WTC11 (cell line): ENCODE measurements around the gene NEUROD2. TPM values are rescaled to one million over a fixed set of nuclear protein-coding genes. Genes with fewer than 3 reads are reported as not detected.

Source experiments
- ATAC-seq: fragments of 200-7000 bp; cut with Tn5 transposase; 2 replicates; pipeline ENCODE4 v1.10.0; 2021; ENCODE audit warnings: mild to moderate bottlenecking, moderate library complexity
- CTCF ChIA-PET: fragments of 300-600 bp; sonication (Branson Sonifier 250); formaldehyde crosslinking; loops from one replicate; lab custom pipeline; 2021; ENCODE audit warnings: antibody characterized with exemption; lab: Charles Lee
- POLR2A ChIA-PET: fragments of 350-600 bp; sonication (Branson Sonifier 250); formaldehyde crosslinking; loops from one replicate; lab custom pipeline; 2021; ENCODE audit warnings: antibody characterized with exemption; lab: Charles Lee
- DNase-seq: peaks from one replicate; pipeline ENCODE4 v3.0.0; 2021; ENCODE audit warnings: low spot score
- H3K27ac Mint-ChIP-seq: 2 replicates; pipeline ENCODE4 v1.8.0; 2021; ENCODE audit warnings: mixed read lengths
- H3K27me3 Mint-ChIP-seq: 2 replicates; pipeline ENCODE4 v1.8.0; 2021; ENCODE audit warnings: low read depth, mild to moderate bottlenecking, moderate library complexity, mixed read lengths
- H3K36me3 Mint-ChIP-seq: 2 replicates; pipeline ENCODE4 v1.8.0; 2021; ENCODE audit warnings: mixed read lengths
- H3K4me1 Mint-ChIP-seq: 2 replicates; pipeline ENCODE4 v1.8.0; 2022; ENCODE audit warnings: mixed read lengths
- H3K4me3 Mint-ChIP-seq: 2 replicates; pipeline ENCODE4 v1.8.0; 2021; ENCODE audit warnings: mild to moderate bottlenecking, moderate library complexity, mixed read lengths
- H3K9me3 Mint-ChIP-seq: 2 replicates; pipeline ENCODE4 v1.8.0; 2021; ENCODE audit warnings: mixed read lengths
- AFF4 ChIP-seq: sonication (generic); formaldehyde crosslinking; IDR thresholded peaks from 2 replicates; pipeline ENCODE4 v1.8.1; 2023; ENCODE audit warnings: mild to moderate bottlenecking, missing genetic modification reagents, borderline replicate concordance
- ATF2 ChIP-seq: sonication (generic); formaldehyde crosslinking; IDR thresholded peaks from 2 replicates; pipeline ENCODE4 v1.8.1; 2022; ENCODE audit warnings: low read depth, missing genetic modification reagents, borderline replicate concordance
- ATF3 ChIP-seq: sonication (generic); formaldehyde crosslinking; conservative IDR thresholded peaks from 2 replicates; pipeline ENCODE4 v1.8.1; 2022; ENCODE audit warnings: mild to moderate bottlenecking, missing genetic modification reagents
- ATF6 ChIP-seq: sonication (generic); formaldehyde crosslinking; IDR thresholded peaks from 2 replicates; pipeline ENCODE4 v1.8.1; 2023; ENCODE audit warnings: mild to moderate bottlenecking, missing genetic modification reagents
- CDX4 ChIP-seq: fragments of 250-450 bp; sonication (Bioruptor Pico); IDR thresholded peaks from 2 replicates; pipeline ENCODE4 v1.9.0; 2021; ENCODE audit warnings: moderate library complexity, mild to moderate bottlenecking, inconsistent platforms, borderline replicate concordance
- ELF4 ChIP-seq: sonication (generic); formaldehyde crosslinking; IDR thresholded peaks from 2 replicates; pipeline ENCODE4 v1.8.1; 2022; ENCODE audit warnings: low read depth, mild to moderate bottlenecking, moderate library complexity, missing genetic modification reagents
- ERG ChIP-seq: fragments of 250-450 bp; sonication (Bioruptor Pico); IDR thresholded peaks from 2 replicates; pipeline ENCODE4 v1.8.0; 2021; ENCODE audit warnings: mild to moderate bottlenecking
- FOXP4 ChIP-seq: sonication (generic); formaldehyde crosslinking; IDR thresholded peaks from 2 replicates; pipeline ENCODE4 v1.8.0; 2022; ENCODE audit warnings: mild to moderate bottlenecking, missing genetic modification reagents
- IRF1 ChIP-seq: sonication (generic); formaldehyde crosslinking; IDR thresholded peaks from 2 replicates; pipeline ENCODE4 v1.8.0; 2023; ENCODE audit warnings: missing genetic modification reagents
- IRF2 ChIP-seq: sonication (generic); formaldehyde crosslinking; IDR thresholded peaks from 2 replicates; pipeline ENCODE4 v1.8.0; 2022; ENCODE audit warnings: low read depth, missing genetic modification reagents, borderline replicate concordance
- NFYB ChIP-seq: sonication (generic); formaldehyde crosslinking; conservative IDR thresholded peaks from 2 replicates; pipeline ENCODE4 v1.8.0; 2022; ENCODE audit warnings: low read depth, missing genetic modification reagents
- SP1 ChIP-seq: sonication (generic); formaldehyde crosslinking; conservative IDR thresholded peaks from 2 replicates; pipeline ENCODE4 v1.8.1; 2022; ENCODE audit warnings: missing genetic modification reagents
- TEAD4 ChIP-seq: sonication (generic); formaldehyde crosslinking; IDR thresholded peaks from 2 replicates; pipeline ENCODE4 v1.8.0; 2022; ENCODE audit warnings: mild to moderate bottlenecking, missing genetic modification reagents
- TP53 ChIP-seq: sonication (generic); formaldehyde crosslinking; IDR thresholded peaks from 2 replicates; pipeline ENCODE4 v1.8.1; 2023; ENCODE audit warnings: mild to moderate bottlenecking, missing genetic modification reagents
- ZBTB43 ChIP-seq: sonication (generic); formaldehyde crosslinking; IDR thresholded peaks from 2 replicates; pipeline ENCODE4 v1.8.1; 2023; ENCODE audit warnings: mild to moderate bottlenecking, missing genetic modification reagents
- ZNF219 ChIP-seq: sonication (generic); formaldehyde crosslinking; IDR thresholded peaks from 2 replicates; pipeline ENCODE4 v1.8.0; 2023; ENCODE audit warnings: missing genetic modification reagents, mild to moderate bottlenecking, borderline replicate concordance
- ZNF512 ChIP-seq: sonication (generic); formaldehyde crosslinking; IDR thresholded peaks from 2 replicates; pipeline ENCODE4 v1.8.1; 2022; ENCODE audit warnings: missing genetic modification reagents, borderline replicate concordance
- total RNA-seq: library from RNA; stranded (reverse); gene quantifications from 3 replicates; pipeline ENCODE4 v1.2.3, GENCODE V29; 2021

Gene NEUROD2
- total RNA-seq, 1 experiment from 2014 or later, result not detected

- ChIA-PET CTCF (interaction anchor here (0.7 to 1.8 kb wide), 8 partner anchors 9 to 79 kb away, joined by 3 to 14 read pairs (median 10); no protein-coding TSS in a partner anchor), POLR2A (interaction anchor here (0.6 kb wide), 1 partner anchor 138 kb away, joined by 3 read pairs; no protein-coding TSS in a partner anchor)
- H3K4me3 Mint-ChIP-seq, result peak overlapping the region; percentile 46
- H3K36me3 Mint-ChIP-seq, result no peaks in the 10 kb centered on the region
- DNase-seq (peak; percentile 84), ATAC-seq (peak; percentile 69)
- H3K9me3 Mint-ChIP-seq, result no peaks in the 10 kb centered on the region
- H3K27ac Mint-ChIP-seq, result no peak overlapping the region
- H3K27me3 Mint-ChIP-seq, result peaks cover 77% of the 10 kb centered on the region
- H3K4me1 Mint-ChIP-seq, result peaks cover 29% of the 10 kb centered on the region
- no peak for TF ChIP-seq ELF4 (CRISPR knock-in tag)
- TF ChIP-seq ATF3 (CRISPR knock-in tag), result no peak
- TF ChIP-seq IRF1 (CRISPR knock-in tag), result no peak
- no peak for TF ChIP-seq CDX4
- TF ChIP-seq FOXP4, result peak; percentile 64; the same call in 1 of the 2 replicates
- no peak for TF ChIP-seq ATF6 (CRISPR knock-in tag)
- no peak for TF ChIP-seq TP53 (CRISPR knock-in tag)
- no peak for TF ChIP-seq IRF2
- TF ChIP-seq AFF4 (CRISPR knock-in tag), result no peak
- no peak for TF ChIP-seq SP1 (CRISPR knock-in tag)
- TF ChIP-seq TEAD4 (CRISPR knock-in tag), result no peak
- TF ChIP-seq ATF2 (CRISPR knock-in tag), result no peak
- no peak for TF ChIP-seq ZNF219
- TF ChIP-seq NFYB (CRISPR knock-in tag), result no peak
- no peak for TF ChIP-seq ZNF512
- no peak for TF ChIP-seq ZBTB43 (CRISPR knock-in tag)
- no peak for TF ChIP-seq ERG (CRISPR knock-in tag)
These were observed 15.5 kb downstream of the NEUROD2 start for GRCh38 chr17:39591958-39592954.
